PC-9 (cell line): Measurements from ENCODE around the gene DUSP19.

Experiments
- CTCF ChIP-seq: fragments of 200-600 bp; sonication (generic); conservative IDR thresholded peaks from 2 replicates; pipeline ENCODE4 v1.6.1; 2017; ENCODE audit warnings: mixed run types, antibody characterized with exemption, mild to moderate bottlenecking, moderate library complexity
- EZH2 ChIP-seq: fragments of 200-600 bp; sonication (generic); IDR thresholded peaks from 2 replicates; pipeline ENCODE4 v1.8.0; 2017; ENCODE audit warnings: antibody characterized with exemption, low read depth

GRCh38 chr2:183060571-183061231 lies 17.8 kb upstream of the DUSP19 start:
- TF ChIP-seq CTCF = no peak
- TF ChIP-seq EZH2 = no peak
